Measurements from ENCODE around the gene AOPEP. TPM values are rescaled to one million over a fixed set of nuclear protein-coding genes. Genes with fewer than 3 reads are reported as not detected.

The AOPEP gene
- polyA plus RNA-seq, 2 of the 4 experiments (the other 2 are of a cell fraction): 226 to 266 TPM

GRCh38 chr9:94997727-94998126 lies 271.2 kb downstream of the AOPEP start:
- no peak for TF ChIP-seq PBX3 (IDR thresholded peaks at IDR 0.05)
- TF ChIP-seq NPAS2 (CRISPR knock-in tag; IDR thresholded peaks at IDR 0.05; ENCODE audit: borderline replicate concordance): no peak
- no peak for TF ChIP-seq KDM5A (IDR thresholded peaks at IDR 0.05)
- no peak for TF ChIP-seq ZNF302 (CRISPR knock-in tag; IDR thresholded peaks at IDR 0.05)
- TF ChIP-seq HOXB13 (CRISPR knock-in tag; IDR thresholded peaks at IDR 0.05; ENCODE audit: low read depth): no peak
- TF ChIP-seq REST (IDR thresholded peaks at IDR 0.05): no peak
- TF ChIP-seq PHF8 (IDR thresholded peaks at IDR 0.05; ENCODE audit: borderline replicate concordance, low read depth): no peak
- TF ChIP-seq POLR2A (IDR thresholded peaks at IDR 0.05; ENCODE audit: low read length): no peak
- no peak for TF ChIP-seq HES2 (IDR thresholded peaks at IDR 0.05)
- no peak for TF ChIP-seq MAX (IDR thresholded peaks at IDR 0.05)
- no peak for TF ChIP-seq HDAC2 (IDR thresholded peaks at IDR 0.05)
- TF ChIP-seq SREBF2 (IDR thresholded peaks at IDR 0.05): no peak
- ATAC-seq (no peak), FAIRE-seq (no peak), DNase-seq (ENCODE audit: low read depth in 1 of 2, low spot score in 1 of 2) (no peak)
- WGBS (ENCODE audit: missing lambda C conversion rate): 93% methylated on average over 5 of the region's 5 CpGs
- Histone ChIP-seq H3K4me2 (no peak overlapping the region), H3K4me1 (peaks cover 74% of the 10 kb centered on the region), H3K4me3 (no peak overlapping the region), H3K9me3 (no peaks in the 10 kb centered on the region), H3K27ac (peak overlapping the region; percentile 89 to 94; a peak in 5 of 6 replicates)
- ChIA-PET CTCF (no interaction called here), POLR2A (no interaction called here)

- Histone ChIP-seq H3K4me2 (no peak overlapping the region), H3K4me1 (peaks cover 67% of the 10 kb centered on the region), H3K9me3 (no peaks in the 10 kb centered on the region), H3K4me3 (no peak overlapping the region), H3K27ac (peak overlapping the region; percentile 44 to 100)
- no peak for TF ChIP-seq JUNB (IDR thresholded peaks at IDR 0.05)
- TF ChIP-seq MYC (IDR thresholded peaks at IDR 0.05; ENCODE audit: borderline replicate concordance, low read length): no peak
- TF ChIP-seq ZSCAN20 (CRISPR knock-in tag; IDR thresholded peaks at IDR 0.05): no peak
- TF ChIP-seq ZFP36 (IDR thresholded peaks at IDR 0.05; ENCODE audit: borderline replicate concordance, partially characterized antibody): no peak
- TF ChIP-seq POLR2AphosphoS2 (conservative IDR thresholded peaks at IDR 0.05; ENCODE audit: low read length): no peak
- TF ChIP-seq ELK1 (IDR thresholded peaks at IDR 0.05; ENCODE audit: low read depth, low read length): no peak
- no peak for TF ChIP-seq HOXB5 (CRISPR knock-in tag; IDR thresholded peaks at IDR 0.05)
- no peak for TF ChIP-seq HOXA7 (CRISPR knock-in tag; IDR thresholded peaks at IDR 0.05)
- TF ChIP-seq E2F6 (IDR thresholded peaks at IDR 0.05; ENCODE audit: borderline replicate concordance, low read depth): no peak
- no peak for TF ChIP-seq MAX (IDR thresholded peaks at IDR 0.05)
- TF ChIP-seq RNF2 (IDR thresholded peaks at IDR 0.05; ENCODE audit: borderline replicate concordance, low read depth): no peak
- TF ChIP-seq USF2 (IDR thresholded peaks at IDR 0.05): no peak
- ATAC-seq (no peak), FAIRE-seq (no peak), DNase-seq (ENCODE audit: low read depth in 1 of 2, low spot score in 1 of 2) (no peak)
- POLR2A ChIA-PET: interaction anchor here (0.6 kb wide), 1 partner anchor 96 kb away, joined by 3 read pairs; no protein-coding TSS in a partner anchor
- CTCF ChIA-PET: no interaction called here
- WGBS (ENCODE audit: missing lambda C conversion rate): 44% methylated on average over 3 of the region's 3 CpGs
Measured at GRCh38 chr9:94999832-95000231, 273.3 kb downstream of the AOPEP start.
